Parathyroid adenoma (tissue), 2 donors: ENCODE results near the gene SLC35G1.

Source experiments
- H2AFZ ChIP-seq: fragments of 300-600 bp; sonication (generic); one replicate; pipeline ENCODE4 v1.7.0; 2017; ENCODE audit warnings: antibody characterized with exemption, mild to moderate bottlenecking
- H3K27ac ChIP-seq: fragments of 300-600 bp; sonication (generic); one replicate; pipeline ENCODE4 v1.7.0; 2017
- H3K27me3 ChIP-seq: fragments of 300-600 bp; sonication (generic); one replicate; pipeline ENCODE4 v1.7.0; 2017; ENCODE audit warnings: low read length; ENCODE audit not compliant: control insufficient read depth, insufficient read depth
- H3K36me3 ChIP-seq: fragments of 300-600 bp; sonication (generic); one replicate; pipeline ENCODE4 v1.7.0; 2017; ENCODE audit warnings: low read length; ENCODE audit not compliant: control insufficient read depth, insufficient read depth
- H3K4me1 ChIP-seq: fragments of 300-600 bp; sonication (generic); one replicate; pipeline ENCODE4 v1.7.0; 2017; ENCODE audit warnings: control low read depth
- H3K4me2 ChIP-seq: fragments of 300-600 bp; sonication (generic); one replicate; pipeline ENCODE4 v1.7.0; 2017; ENCODE audit warnings: low read length
- H3K4me3 ChIP-seq: fragments of 300-600 bp; sonication (generic); one replicate; pipeline ENCODE4 v1.7.0; 2017; ENCODE audit warnings: low read depth, low read length
- H3K79me2 ChIP-seq: fragments of 300-600 bp; sonication (generic); one replicate; pipeline ENCODE4 v1.7.0; 2017; ENCODE audit warnings: control low read depth
- H3K9ac ChIP-seq: fragments of 300-600 bp; sonication (generic); one replicate; pipeline ENCODE4 v1.7.0; 2017; ENCODE audit warnings: mild to moderate bottlenecking
- H3K9me3 ChIP-seq: fragments of 300-600 bp; sonication (generic); one replicate; pipeline ENCODE4 v1.7.0; 2017; ENCODE audit warnings: low read length; ENCODE audit not compliant: control insufficient read depth
- TF ChIP-seq, protein P1 (sequence below): fragments of 300-600 bp; sonication (generic); IDR thresholded peaks from one replicate; pipeline ENCODE4 v1.7.0; 2017; ENCODE audit warnings: antibody characterized with exemption, mild to moderate bottlenecking
- donor health status: primary hyperparathyroidism.

Gene SLC35G1

DNA sequence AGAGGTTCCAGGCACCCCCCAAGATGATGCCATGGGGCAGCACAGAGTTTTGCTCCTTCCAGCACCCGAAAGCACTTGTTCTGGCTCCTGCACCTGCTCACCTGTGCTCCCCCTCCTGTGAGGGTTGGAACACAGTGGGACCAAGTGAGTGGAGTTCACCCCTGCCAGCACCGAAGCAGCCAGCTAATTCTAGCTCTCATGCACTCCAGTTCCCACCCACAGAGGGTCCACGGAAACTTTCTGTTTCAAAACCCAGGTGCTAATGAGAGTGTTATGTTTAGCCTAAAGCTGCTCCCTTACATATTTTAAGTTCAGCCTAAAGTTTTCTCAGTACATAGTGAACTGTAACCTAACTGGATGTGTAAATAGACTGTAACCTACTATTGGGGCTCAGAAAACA lies 42.6 kb upstream of the SLC35G1 start:
- Histone ChIP-seq H3K27ac (no peak overlapping the region), H3K79me2 (no peaks in the 10 kb centered on the region), H3K36me3 (no peaks in the 10 kb centered on the region), H3K27me3 (no peaks in the 10 kb centered on the region), H2AFZ (no peak overlapping the region), H3K9ac (no peak overlapping the region), H3K4me2 (no peak overlapping the region), H3K9me3 (no peaks in the 10 kb centered on the region), H3K4me3 (no peak overlapping the region), H3K4me1 (no peaks in the 10 kb centered on the region)
- TF ChIP-seq, protein P1, sequence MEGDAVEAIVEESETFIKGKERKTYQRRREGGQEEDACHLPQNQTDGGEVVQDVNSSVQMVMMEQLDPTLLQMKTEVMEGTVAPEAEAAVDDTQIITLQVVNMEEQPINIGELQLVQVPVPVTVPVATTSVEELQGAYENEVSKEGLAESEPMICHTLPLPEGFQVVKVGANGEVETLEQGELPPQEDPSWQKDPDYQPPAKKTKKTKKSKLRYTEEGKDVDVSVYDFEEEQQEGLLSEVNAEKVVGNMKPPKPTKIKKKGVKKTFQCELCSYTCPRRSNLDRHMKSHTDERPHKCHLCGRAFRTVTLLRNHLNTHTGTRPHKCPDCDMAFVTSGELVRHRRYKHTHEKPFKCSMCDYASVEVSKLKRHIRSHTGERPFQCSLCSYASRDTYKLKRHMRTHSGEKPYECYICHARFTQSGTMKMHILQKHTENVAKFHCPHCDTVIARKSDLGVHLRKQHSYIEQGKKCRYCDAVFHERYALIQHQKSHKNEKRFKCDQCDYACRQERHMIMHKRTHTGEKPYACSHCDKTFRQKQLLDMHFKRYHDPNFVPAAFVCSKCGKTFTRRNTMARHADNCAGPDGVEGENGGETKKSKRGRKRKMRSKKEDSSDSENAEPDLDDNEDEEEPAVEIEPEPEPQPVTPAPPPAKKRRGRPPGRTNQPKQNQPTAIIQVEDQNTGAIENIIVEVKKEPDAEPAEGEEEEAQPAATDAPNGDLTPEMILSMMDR = no peak

DNA sequence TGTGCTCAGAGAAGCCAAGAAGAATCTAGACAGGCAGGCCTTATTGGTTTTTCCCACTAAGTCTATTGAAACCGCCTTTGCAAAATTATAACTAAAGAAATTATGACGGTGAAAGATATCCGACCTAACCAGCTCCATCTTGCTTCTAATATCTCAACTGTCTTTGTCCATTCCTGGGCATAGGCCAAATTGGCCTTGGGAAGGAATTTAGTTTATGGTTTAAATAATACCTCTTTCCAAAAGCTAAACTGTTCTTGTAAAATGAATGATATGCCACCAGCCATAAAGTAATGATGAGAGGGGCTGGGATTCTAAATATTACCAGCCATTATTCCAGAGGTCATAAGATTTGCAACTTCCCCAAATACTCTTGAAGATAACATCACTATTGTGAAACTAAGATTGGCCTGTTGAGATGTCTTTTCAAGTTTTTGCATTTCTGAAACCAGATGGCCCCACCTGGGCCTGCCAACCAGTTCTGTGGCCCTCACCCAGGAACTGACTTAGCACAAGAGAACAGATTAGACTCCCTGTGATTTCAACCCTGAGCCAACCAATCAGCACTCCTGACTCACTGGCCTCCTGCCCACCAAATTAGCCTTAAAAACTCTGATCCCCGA lies 41.2 kb upstream of the SLC35G1 start:
- TF ChIP-seq, protein P1 = no peak
- no peak overlapping the region for H3K9ac ChIP-seq
- no peaks in the 10 kb centered on the region for H3K36me3 ChIP-seq
- H3K27ac ChIP-seq = no peak overlapping the region
- no peaks in the 10 kb centered on the region for H3K9me3 ChIP-seq
- H3K27me3 ChIP-seq = no peaks in the 10 kb centered on the region
- no peak overlapping the region for H3K4me2 ChIP-seq
- H2AFZ ChIP-seq = no peak overlapping the region
- no peak overlapping the region for H3K4me3 ChIP-seq
- no peaks in the 10 kb centered on the region for H3K4me1 ChIP-seq
- H3K79me2 ChIP-seq = no peaks in the 10 kb centered on the region

DNA sequence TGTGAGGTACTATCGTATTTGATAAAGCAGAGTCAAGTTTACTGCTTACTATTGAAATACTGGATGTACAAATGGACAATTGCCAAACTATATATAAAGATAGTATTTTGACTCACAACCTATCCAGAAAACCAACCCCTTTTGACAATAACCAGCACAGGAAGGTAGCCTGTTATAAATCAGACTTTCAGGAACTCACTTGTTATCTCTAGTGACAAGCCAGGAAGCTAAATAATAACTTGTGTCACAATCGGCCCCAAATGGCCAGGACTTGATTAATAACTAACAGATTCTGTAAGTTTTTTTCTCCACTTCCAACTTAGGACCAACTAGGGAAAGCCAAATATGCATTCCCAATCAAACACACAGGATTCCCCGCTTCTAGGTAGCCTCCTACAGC lies 38.8 kb upstream of the SLC35G1 start:
- no peaks in the 10 kb centered on the region for H3K9me3 ChIP-seq
- no peak overlapping the region for H3K9ac ChIP-seq
- H3K4me1 ChIP-seq = no peaks in the 10 kb centered on the region
- TF ChIP-seq, protein P1 = no peak
- no peaks in the 10 kb centered on the region for H3K79me2 ChIP-seq
- no peak overlapping the region for H2AFZ ChIP-seq
- H3K27me3 ChIP-seq = no peaks in the 10 kb centered on the region
- no peak overlapping the region for H3K4me2 ChIP-seq
- no peak overlapping the region for H3K4me3 ChIP-seq
- H3K27ac ChIP-seq = no peak overlapping the region
- H3K36me3 ChIP-seq = no peaks in the 10 kb centered on the region

DNA sequence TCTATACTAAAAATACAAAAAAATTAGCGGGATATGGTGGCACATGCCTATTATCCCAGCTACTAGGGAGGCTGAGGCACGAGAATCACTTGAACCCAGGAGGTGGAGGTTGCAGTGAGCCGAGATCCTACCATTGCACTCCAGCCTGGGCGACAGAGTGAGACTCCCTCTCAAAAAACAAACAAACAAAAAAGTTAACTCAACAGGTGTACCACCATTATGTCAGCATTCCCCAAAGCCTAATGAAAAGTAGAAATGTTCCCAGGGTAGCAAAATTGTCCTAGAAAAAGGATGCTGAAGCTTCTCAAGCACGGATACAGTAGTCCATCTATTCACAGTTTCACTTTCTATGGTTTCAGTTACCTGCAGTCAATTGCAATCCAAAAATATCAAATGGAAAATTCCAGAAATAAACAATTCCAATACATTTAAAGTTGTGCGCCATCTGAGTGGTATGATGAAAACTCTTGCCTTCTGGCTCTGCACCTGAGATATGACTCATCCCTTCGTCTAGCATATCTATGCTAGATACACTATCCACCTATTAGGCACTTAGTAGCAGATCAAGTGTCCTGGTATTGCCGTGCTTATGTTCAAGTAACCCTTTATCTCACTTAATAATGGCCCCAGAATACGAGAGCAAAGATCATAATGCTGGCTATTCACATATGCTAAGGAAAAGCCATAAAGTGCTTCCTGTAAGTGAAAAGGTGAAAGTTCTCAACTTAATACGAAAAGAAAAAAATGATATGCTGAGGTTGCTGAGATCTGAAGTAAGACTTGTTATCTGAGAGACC lies 37.2 kb upstream of the SLC35G1 start:
- H3K36me3 ChIP-seq = no peaks in the 10 kb centered on the region
- H3K4me1 ChIP-seq = no peaks in the 10 kb centered on the region
- no peak overlapping the region for H2AFZ ChIP-seq
- H3K79me2 ChIP-seq = no peaks in the 10 kb centered on the region
- no peaks in the 10 kb centered on the region for H3K9me3 ChIP-seq
- no peak overlapping the region for H3K4me2 ChIP-seq
- H3K9ac ChIP-seq = no peak overlapping the region
- TF ChIP-seq, protein P1 = no peak
- no peaks in the 10 kb centered on the region for H3K27me3 ChIP-seq
- no peak overlapping the region for H3K27ac ChIP-seq
- H3K4me3 ChIP-seq = no peak overlapping the region
